NCI-H446 treated with DMSO at 0.1 percent for 48 hours (cell line): ENCODE measurements around the gene MGST2.
"Not testable (repeated sequence)": the region's sequence is repeated elsewhere in the genome, so short reads cannot be mapped to it uniquely, and the experiment has no call there.

Experiments
- DNase-seq: peaks from one replicate; lab custom pipeline; 2025; lab: John Stamatoyannopoulos, UW

MGST2 gene

DNA sequence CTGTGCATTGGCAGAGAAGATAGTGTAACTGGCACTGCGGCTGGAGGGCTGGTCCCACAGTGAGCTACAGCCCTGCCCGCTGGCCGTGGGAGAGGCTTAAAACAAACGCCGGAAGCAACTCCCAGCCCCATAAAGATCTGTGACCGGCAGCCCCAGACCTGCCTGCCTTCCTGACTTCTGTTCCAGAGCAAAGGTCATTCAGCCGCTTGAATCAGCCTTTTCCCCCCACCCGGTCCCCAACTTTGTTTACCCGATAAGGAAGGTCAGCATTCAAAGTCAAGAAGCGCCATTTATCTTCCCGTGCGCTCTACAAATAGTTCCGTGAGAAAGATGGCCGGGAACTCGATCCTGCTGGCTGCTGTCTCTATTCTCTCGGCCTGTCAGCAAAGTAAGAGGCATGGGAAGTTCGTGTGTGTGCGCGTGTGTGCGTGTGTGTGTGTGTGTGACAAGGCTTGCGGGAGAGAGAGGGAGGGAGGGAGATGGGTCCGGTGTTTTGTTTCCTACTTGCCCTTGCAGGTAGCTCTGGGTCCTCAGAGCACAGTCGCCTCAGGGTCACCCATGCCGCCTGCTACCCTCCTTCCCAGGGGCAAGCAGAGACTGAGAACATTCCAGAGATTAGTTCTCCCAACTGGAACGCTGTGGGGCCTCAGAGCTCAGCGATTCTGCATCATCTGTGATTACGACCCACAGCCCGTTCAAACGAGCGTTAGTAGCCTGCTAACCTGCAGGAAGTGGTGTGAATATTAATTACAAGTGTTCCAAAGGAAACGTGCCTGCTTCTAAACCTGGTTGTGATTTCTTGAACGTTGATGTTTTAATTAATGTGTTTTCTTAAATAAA is at the start of gene MGST2:
MGST2 (plus strand) TSS at position 130 of the 840 bp plus-strand sequence; CDS start at position 331, 201 bp downstream.
- peak; percentile 43 for DNase-seq

DNA sequence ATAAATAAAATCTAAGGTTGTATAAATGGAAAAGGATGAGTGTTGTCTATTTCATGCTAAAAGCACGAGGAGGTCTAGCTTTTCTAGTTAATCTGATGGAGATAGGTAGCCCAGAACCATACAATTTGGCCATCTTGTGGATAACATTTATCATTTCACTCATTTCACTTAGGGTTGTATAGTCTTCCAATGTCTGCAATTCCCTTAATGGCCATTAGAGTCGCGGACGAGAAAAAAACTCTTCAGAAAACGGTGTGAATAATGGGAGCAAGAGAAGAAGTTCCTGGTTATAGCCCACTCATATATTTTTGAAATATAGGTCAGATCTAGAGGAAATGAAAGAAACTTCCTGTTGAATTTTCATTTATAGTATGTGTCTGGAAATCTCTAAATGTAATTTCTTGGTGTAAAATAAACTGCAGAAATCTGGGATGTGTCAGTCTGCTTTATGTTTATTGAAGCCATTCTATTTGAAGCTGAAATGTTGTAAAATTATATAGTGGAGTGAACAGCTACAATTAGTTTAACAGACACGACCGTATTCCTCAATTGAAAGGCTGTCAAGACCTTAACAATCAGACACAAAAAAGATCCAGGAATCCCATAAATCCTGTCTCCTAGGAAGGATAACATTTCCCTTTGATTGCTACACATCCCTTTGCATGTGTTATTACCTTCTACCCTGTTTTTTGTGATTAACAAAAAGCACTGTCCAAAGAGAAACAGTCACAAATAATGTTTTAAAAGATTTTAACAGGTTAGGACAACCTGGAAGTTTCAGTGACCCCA is 47.7 kb upstream of the MGST2 start:
- no peak for DNase-seq

GRCh38 chr4:139619644-139620043 is 46.0 kb upstream of the MGST2 start:
- DNase-seq: peak; percentile 6

GRCh38 chr4:139622901-139623381 is 42.7 kb upstream of the MGST2 start:
- peak; percentile 24 for DNase-seq

DNA sequence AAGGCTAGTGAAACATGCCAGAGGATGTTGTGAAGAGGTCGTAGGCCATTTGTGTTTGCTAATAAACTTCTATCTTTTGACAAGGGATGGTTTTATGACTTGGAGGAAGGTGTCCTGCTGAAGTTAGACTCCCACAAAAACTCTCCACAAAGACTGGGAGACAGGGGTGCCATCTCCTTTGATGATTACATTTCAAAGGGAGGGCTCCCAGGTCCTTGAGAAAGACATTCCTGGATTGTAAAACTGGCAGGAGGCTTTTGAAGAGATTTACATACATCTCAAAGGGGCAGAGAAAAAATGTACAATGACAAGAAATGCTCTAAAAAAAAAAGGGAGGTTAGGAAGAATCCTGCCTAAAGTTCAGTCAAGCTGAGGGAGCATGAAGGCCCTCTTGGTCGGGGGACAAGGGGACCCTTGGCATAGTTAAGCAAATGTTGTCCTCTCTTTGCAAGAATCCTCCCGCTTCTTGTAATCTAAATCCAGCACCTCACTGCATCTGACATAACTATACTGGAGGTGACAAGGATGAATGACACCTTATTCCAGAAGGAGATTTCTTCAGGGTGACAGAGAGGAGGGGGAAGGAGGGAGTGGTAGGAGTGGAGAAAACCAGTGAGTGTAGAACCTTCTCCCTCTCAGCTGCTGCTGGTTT is 41.1 kb upstream of the MGST2 start:
- no peak for DNase-seq

GRCh38 chr4:139625093-139625455 is 40.5 kb upstream of the MGST2 start:
- DNase-seq: peak; percentile 11

GRCh38 chr4:139625482-139625881 is 40.1 kb upstream of the MGST2 start:
- no peak for DNase-seq

DNA sequence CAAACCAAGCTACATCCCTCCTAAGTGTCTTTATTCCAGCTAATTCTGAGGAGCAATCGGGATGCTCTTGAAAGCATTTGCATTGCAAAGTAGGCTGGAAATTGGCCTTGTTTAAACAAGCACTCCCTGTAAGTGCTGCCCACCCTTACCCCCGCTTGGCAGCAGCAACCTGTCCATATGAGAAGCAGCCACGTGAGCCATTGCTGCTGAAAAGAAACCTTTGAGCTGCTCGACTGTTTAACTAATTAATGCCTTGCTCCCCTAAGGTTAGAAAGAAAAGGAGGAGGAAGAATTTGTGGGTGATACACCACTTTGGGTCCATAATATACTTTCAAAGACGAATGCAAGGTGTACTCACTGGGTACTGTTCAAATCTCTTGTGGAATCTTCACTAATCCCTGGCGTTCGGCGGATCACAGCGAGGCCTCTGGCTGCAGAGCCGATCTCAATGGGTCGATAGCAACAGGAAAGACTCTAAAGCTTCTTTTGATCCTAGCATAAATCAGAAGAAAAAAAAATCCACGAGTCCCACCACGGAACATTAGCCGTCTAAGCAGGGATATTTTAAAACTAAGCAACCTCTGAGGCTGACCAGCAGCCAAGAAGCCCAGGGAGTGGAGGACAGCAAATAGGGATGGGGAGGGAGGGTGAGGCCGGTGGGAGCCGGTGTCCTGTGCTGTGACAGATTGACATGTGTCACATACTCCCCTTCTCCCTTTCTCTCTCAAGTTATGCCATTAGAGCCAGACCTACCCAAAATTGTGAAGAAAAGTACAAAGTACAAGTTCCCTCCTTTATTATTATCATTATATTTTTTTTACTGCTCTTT is 37.2 kb upstream of the MGST2 start:
- peak; percentile 48 for DNase-seq

- no peak for DNase-seq
These were observed 36.0 kb upstream of the MGST2 start for GRCh38 chr4:139629436-139630125.

DNA sequence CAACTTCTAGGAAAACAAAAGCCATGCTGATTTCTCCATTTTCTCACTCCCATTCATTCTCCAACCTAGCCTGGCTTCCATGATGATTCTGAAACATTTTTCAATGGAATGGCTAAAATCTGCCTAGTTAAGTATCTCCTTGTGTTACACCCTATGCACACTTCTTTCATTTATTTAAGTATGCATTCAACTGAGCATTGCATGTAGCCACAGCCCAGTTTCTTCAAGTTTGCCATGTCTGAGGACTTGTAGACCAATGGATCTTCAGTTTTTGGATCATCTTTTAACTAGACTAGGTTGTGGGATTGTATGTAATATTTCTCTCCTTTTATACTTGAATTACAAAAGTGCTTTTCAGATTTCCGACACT is 35.5 kb upstream of the MGST2 start:
- no peak for DNase-seq

DNA sequence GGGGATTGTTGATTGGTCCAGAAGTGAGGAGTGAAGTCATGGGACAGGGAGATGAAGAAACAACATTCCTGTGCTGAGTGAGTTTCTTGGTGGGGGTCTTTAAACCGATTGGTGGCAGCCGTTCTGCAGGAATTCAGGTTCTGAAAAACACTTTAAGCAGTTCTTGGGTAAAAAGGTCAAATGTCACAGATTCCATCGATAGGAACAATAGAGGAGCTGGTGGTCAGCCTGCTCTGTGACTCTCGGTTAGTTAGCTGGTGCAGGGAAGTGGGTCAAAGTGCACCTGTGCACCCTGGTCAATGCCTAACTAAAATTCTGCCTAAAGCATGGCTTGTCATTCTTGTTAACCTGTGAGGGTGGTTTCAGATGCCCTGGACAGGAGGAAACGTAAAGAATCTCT is 34.6 kb upstream of the MGST2 start:
- no peak for DNase-seq

GRCh38 chr4:139631791-139632190 is 33.8 kb upstream of the MGST2 start:
- DNase-seq: no peak

- DNase-seq: not testable (repeated sequence)
These were observed 32.9 kb upstream of the MGST2 start for GRCh38 chr4:139632739-139633138.

- no peak for DNase-seq
These were observed 32.4 kb upstream of the MGST2 start for GRCh38 chr4:139633195-139633594.

DNA sequence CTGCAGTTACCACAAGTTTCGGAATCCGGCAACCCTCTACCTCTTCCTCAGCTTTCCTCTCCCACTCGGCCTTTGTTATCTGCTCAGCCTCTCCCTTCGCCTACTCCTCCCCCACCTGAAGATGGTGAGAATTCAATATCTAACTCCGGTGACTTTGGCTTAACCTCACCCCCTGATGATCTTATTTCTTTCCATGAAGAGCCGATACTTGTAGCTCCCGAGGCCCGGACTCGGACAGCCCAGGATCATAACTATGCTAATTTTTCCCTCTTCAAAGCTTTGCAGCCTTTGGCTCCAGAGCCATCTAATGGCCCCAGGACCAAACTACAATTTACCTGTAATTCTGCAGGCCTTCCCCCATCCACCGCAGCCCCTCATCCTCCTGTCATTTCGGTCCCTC is 32.0 kb upstream of the MGST2 start:
- DNase-seq: peak; percentile 13

DNA sequence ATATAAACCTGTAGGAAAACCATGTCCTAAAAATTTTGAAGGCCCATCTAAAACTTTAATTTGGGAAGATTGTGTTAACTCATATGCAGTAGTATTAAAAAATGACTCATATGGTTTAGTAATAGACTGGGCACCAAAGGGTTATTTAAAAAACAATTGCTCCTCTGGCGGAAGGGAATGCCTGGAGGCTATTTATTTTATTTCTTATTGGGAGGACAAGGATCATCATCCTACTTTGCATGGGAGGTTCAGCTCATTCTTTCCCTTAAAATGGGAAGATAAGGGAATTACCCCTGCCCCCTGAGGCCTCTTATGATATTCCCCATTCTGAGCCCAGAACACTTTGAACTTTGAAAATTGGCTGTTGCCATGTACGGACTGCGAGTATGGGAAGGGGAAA is 29.7 kb upstream of the MGST2 start:
- no peak for DNase-seq

- DNase-seq: not testable (repeated sequence)
These were observed 27.3 kb upstream of the MGST2 start for GRCh38 chr4:139638306-139638705.

DNA sequence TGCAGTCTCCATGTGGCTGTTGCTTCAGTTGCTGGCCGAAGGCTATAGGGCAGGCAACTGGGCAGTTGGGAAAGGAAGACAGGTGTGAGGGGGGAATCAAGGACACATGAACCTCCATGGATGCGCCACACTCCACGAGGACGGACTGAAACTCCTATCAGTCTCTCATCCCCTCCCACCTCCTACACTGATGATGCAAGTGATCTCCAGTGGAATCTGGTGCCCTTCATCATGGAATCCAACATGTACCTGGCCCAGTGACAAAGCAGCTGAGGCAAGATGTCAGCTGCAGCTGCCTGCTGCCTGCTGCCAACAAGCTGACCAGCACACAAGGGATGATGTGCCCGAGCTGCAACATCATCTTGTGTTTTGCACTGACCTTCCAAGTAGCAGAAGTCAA is 26.0 kb upstream of the MGST2 start:
- DNase-seq: no peak

DNA sequence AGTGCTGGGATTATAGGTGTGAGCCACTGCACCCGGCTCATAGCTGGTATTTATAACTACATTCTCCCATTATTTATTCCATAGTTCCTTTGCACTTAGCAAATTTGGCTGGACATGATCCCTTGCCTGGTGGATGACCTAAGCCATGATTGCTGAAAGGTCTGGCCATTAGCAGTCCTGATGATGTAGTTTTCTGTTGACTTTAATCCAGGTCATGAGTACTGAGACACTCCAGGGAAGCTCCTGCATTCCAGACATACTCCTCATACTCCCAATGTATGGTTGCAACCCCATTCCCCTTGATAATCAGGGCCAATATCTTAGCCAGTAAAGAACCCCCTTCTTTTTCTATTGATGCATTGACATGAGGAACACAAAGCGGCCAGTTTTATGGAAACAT is 24.4 kb upstream of the MGST2 start:
- DNase-seq: no peak

GRCh38 chr4:139642364-139642763 is 23.3 kb upstream of the MGST2 start:
- DNase-seq: no peak
